Tibial artery (tissue), 4 donors: ENCODE measurements around the gene IL4.

Experiments
- DNase-seq, 2 donors: peaks; one replicate each; pipeline ENCODE4 v3.0.0-alpha.2; 2019
- H3K27ac ChIP-seq, 2 donors: fragments of 200-600 bp; sonication (generic) in 1 of 2; 1 replicate in 1 of 2; 2 replicates in 1 of 2; pipeline ENCODE4 v1.5.1; 2018 to 2019; ENCODE audit warnings: mild to moderate bottlenecking in 1 of 2
- H3K27me3 ChIP-seq, 2 donors: fragments of 200-600 bp; sonication (generic) in 1 of 2; one replicate each; pipeline versions ENCODE4 v1.5.1 to v1.6.0; 2016 to 2019
- H3K36me3 ChIP-seq, 3 donors: fragments of 200-600 bp; sonication (generic) in 2 of 3; one replicate each; pipeline ENCODE4 v1.5.1; 2016 to 2019; ENCODE audit warnings: mild to moderate bottlenecking in 2 of 3
- H3K4me1 ChIP-seq, 4 donors: fragments of 200-600 bp; sonication (generic) in 2 of 4; 1 replicate in 3 of 4; 2 replicates in 1 of 4; pipeline ENCODE4 v1.5.1; 2016 to 2019
- H3K4me3 ChIP-seq, 2 donors: fragments of 200-600 bp; sonication (generic) in 1 of 2; 1 replicate in 1 of 2; 2 replicates in 1 of 2; pipeline ENCODE4 v1.5.1; 2018 to 2019; ENCODE audit warnings: mild to moderate bottlenecking in 2 of 2
- H3K9me3 ChIP-seq, 3 donors: fragments of 200-600 bp; sonication (generic) in 1 of 3; one replicate each; pipeline ENCODE4 v1.5.1; 2016 to 2019
- CTCF ChIP-seq, 2 experiments: fragments of 200-600 bp in 1 of 2; fragments of 450-650 bp in 1 of 2; IDR thresholded peaks; one replicate each; pipeline ENCODE4 v1.5.1; 2017 to 2019; ENCODE audit warnings: antibody characterized with exemption in 2 of 2, mild to moderate bottlenecking in 1 of 2, moderate library complexity in 1 of 2
- intact Hi-C: fragments of 100-400 bp; cut with DNase I; formaldehyde crosslinking; loops from one replicate; pipeline ENCODE4 v1.15.0; 2023; ENCODE audit warnings: low total_unique reads

The IL4 gene

GRCh38 chr5:132673488-132673887, 301 bp upstream of the IL4 start:
- no peak for TF ChIP-seq CTCF (IDR thresholded peaks at IDR 0.05)
- Histone ChIP-seq H3K27ac (peak overlapping the region; percentile 57 to 82), H3K9me3 (no peaks in the 10 kb centered on the region), H3K4me1 (peaks cover 0 to 46% (median 23%) of the 10 kb centered on the region in 4 donors), H3K27me3 (no peaks in the 10 kb centered on the region), H3K4me3 (no peak overlapping the region), H3K36me3 (no peaks in the 10 kb centered on the region)
- intact Hi-C loops: loop anchor here (10.0 kb wide), 1 partner anchor 149 kb away; no protein-coding TSS in a partner anchor
- peak in 1 of 2 donors; percentile 15 for DNase-seq

GRCh38 chr5:132674671-132675506, 1.1 kb downstream of the IL4 start:
- no peak for TF ChIP-seq CTCF (IDR thresholded peaks at IDR 0.05)
- Histone ChIP-seq H3K36me3 (no peaks in the 10 kb centered on the region), H3K27ac (peak overlapping the region; percentile 57 to 82), H3K9me3 (no peaks in the 10 kb centered on the region), H3K27me3 (no peaks in the 10 kb centered on the region), H3K4me3 (peak overlapping the region; percentile 20 to 27), H3K4me1 (peaks cover 0 to 46% (median 23%) of the 10 kb centered on the region in 4 donors)
- peak in 1 of 2 donors; percentile 68 for DNase-seq
- intact Hi-C loops: loop anchor here (10.0 kb wide), 1 partner anchor 150 kb away; no protein-coding TSS in a partner anchor

GRCh38 chr5:132675936-132676689, 2.3 kb downstream of the IL4 start:
- peak in 1 of 2 donors; percentile 25 for DNase-seq
- H3K27ac ChIP-seq: peak overlapping the region; percentile 51 to 82
- H3K27me3 ChIP-seq: no peaks in the 10 kb centered on the region
- no peaks in the 10 kb centered on the region for H3K9me3 ChIP-seq
- TF ChIP-seq CTCF (IDR thresholded peaks at IDR 0.05): no peak
- no peaks in the 10 kb centered on the region for H3K36me3 ChIP-seq
- H3K4me3 ChIP-seq: no peak overlapping the region
- intact Hi-C loops: loop anchor here (10.0 kb wide), 1 partner anchor 151 kb away; no protein-coding TSS in a partner anchor
- peaks cover 0 to 46% (median 23%) of the 10 kb centered on the region in 4 donors for H3K4me1 ChIP-seq

GRCh38 chr5:132677191-132677590, 3.4 kb downstream of the IL4 start:
- intact Hi-C loops: loop anchor here (10.0 kb wide), 1 partner anchor 152 kb away; no protein-coding TSS in a partner anchor
- no peak overlapping the region for H3K4me3 ChIP-seq
- TF ChIP-seq CTCF (IDR thresholded peaks at IDR 0.05): peak; percentile 49 to 56
- no peaks in the 10 kb centered on the region for H3K9me3 ChIP-seq
- no peaks in the 10 kb centered on the region for H3K27me3 ChIP-seq
- peak; percentile 63 to 91 for DNase-seq
- peaks cover 0 to 46% (median 23%) of the 10 kb centered on the region in 4 donors for H3K4me1 ChIP-seq
- H3K36me3 ChIP-seq: no peaks in the 10 kb centered on the region
- H3K27ac ChIP-seq: peak overlapping the region; percentile 51 to 82

GRCh38 chr5:132677682-132678400, 4.1 kb downstream of the IL4 start:
- no peak for TF ChIP-seq CTCF (IDR thresholded peaks at IDR 0.05)
- peaks cover 0 to 46% (median 23%) of the 10 kb centered on the region in 4 donors for H3K4me1 ChIP-seq
- no peak overlapping the region for H3K4me3 ChIP-seq
- H3K27me3 ChIP-seq: no peaks in the 10 kb centered on the region
- H3K9me3 ChIP-seq: no peaks in the 10 kb centered on the region
- no peaks in the 10 kb centered on the region for H3K36me3 ChIP-seq
- peak in 1 of 2 donors; percentile 25 for DNase-seq
- intact Hi-C loops: loop anchor here (10.0 kb wide), 1 partner anchor 153 kb away; no protein-coding TSS in a partner anchor
- peak overlapping the region; percentile 51 to 82 for H3K27ac ChIP-seq
